ENCODE data around the gene TMEM198.

The TMEM198 gene

GRCh38 chr2:219509780-219510511 lies 33.9 kb upstream of the TMEM198 start:
- peak; percentile 32 to 37 for DNase-seq (ENCODE audit: low read depth in 2 of 2)

- no peak for DNase-seq (ENCODE audit: low read depth in 2 of 2)
Observed at GRCh38 chr2:219510512-219511135, 33.2 kb upstream of the TMEM198 start.

GRCh38 chr2:219511547-219512325 lies 32.1 kb upstream of the TMEM198 start:
- DNase-seq (ENCODE audit: low read depth in 2 of 2), result no peak

- no peak for DNase-seq (ENCODE audit: low read depth in 2 of 2)
Observed at GRCh38 chr2:219512524-219513216, 31.2 kb upstream of the TMEM198 start.

GRCh38 chr2:219513787-219514186 lies 30.0 kb upstream of the TMEM198 start:
- DNase-seq (ENCODE audit: low read depth in 2 of 2), result no peak

GRCh38 chr2:219514196-219514761 lies 29.5 kb upstream of the TMEM198 start, which contains the start of gene ASIC4:
TSS of gene ASIC4 (plus strand) at chr2:219514482. CDS start at chr2:219514725, 243 bp downstream.
- DNase-seq (ENCODE audit: low read depth in 2 of 2), result no peak

- no peak for DNase-seq (ENCODE audit: low read depth in 2 of 2)
Observed at GRCh38 chr2:219514836-219515235, 29.0 kb upstream of the TMEM198 start.

GRCh38 chr2:219515874-219516629 lies 27.8 kb upstream of the TMEM198 start:
- no peak for DNase-seq (ENCODE audit: low read depth in 2 of 2)

GRCh38 chr2:219516888-219517287 lies 26.9 kb upstream of the TMEM198 start:
- DNase-seq (ENCODE audit: low read depth in 2 of 2), result no peak

GRCh38 chr2:219517954-219518778 lies 25.7 kb upstream of the TMEM198 start:
- DNase-seq (ENCODE audit: low read depth in 2 of 2), result no peak

- DNase-seq (ENCODE audit: low read depth in 2 of 2), result no peak
Observed at GRCh38 chr2:219519526-219519916, 24.3 kb upstream of the TMEM198 start.

GRCh38 chr2:219520079-219520478 lies 23.7 kb upstream of the TMEM198 start:
- no peak for DNase-seq (ENCODE audit: low read depth in 2 of 2)

GRCh38 chr2:219521066-219521880 lies 22.6 kb upstream of the TMEM198 start:
- DNase-seq (ENCODE audit: low read depth in 2 of 2), result no peak

- no peak for DNase-seq (ENCODE audit: low read depth in 2 of 2)
Observed at GRCh38 chr2:219522111-219523030, 21.5 kb upstream of the TMEM198 start.

- DNase-seq (ENCODE audit: low read depth in 2 of 2), result no peak
Observed at GRCh38 chr2:219523031-219523671, 20.7 kb upstream of the TMEM198 start.

- DNase-seq (ENCODE audit: low read depth in 2 of 2), result no peak
Observed at GRCh38 chr2:219524817-219525216, 19.0 kb upstream of the TMEM198 start.

GRCh38 chr2:219525533-219526232 lies 18.1 kb upstream of the TMEM198 start:
- DNase-seq (ENCODE audit: low read depth in 2 of 2), result no peak
